HepG2 (cell line): ENCODE data around the gene LMNA. TPM values are rescaled to one million over a fixed set of nuclear protein-coding genes. Genes with fewer than 3 reads are reported as not detected.
"Not testable (repeated sequence)": the region's sequence is repeated elsewhere in the genome, so short reads cannot be mapped to it uniquely, and the experiment has no call there.

Source experiments
- ATAC-seq: fragments of 200-7000 bp; cut with Tn5 transposase; 3 replicates; pipeline ENCODE4 v1.9.1; 2020; ENCODE audit warnings: mild to moderate bottlenecking, moderate library complexity
- BruUV-seq: library from RNA; stranded (reverse); fragments of 400-500 nt; replicated peaks from 2 replicates; lab custom pipeline; 2021; lab: Mats Ljungman, UMichigan
- CTCF ChIA-PET: fragments of 300-600 bp; formaldehyde crosslinking; extraction: SDS; loops from one replicate; lab custom pipeline; 2021; ENCODE audit warnings: low total read pairs, inconsistent platforms, low intra/inter-chr PET ratio; lab: Yijun Ruan, JAX
- POLR2A ChIA-PET: fragments of 350-600 bp; sonication (Branson Sonifier 250); formaldehyde crosslinking; loops from one replicate; lab custom pipeline; 2020; ENCODE audit warnings: antibody characterized with exemption, inconsistent platforms; lab: Yijun Ruan, JAX
- DNase-seq: peaks from one replicate; pipeline ENCODE4 v3.0.0-alpha.2; 2015; ENCODE audit warnings: low spot score
- FAIRE-seq: peaks from 3 replicates; lab custom pipeline; 2011; peaks lifted over from hg19 to GRCh38; lab: Jason Lieb, UNC
- H2AFZ ChIP-seq: one replicate; pipeline ENCODE4 v1.6.1; 2011; ENCODE audit warnings: low read length, inconsistent platforms
- H3K27ac ChIP-seq: fragments of 300-600 bp; 3 replicates; pipeline ENCODE4 v1.8.0; 2011; ENCODE audit warnings: mixed run types, mild to moderate bottlenecking, mixed read lengths, low read length, inconsistent platforms; ENCODE audit not compliant: insufficient read depth; ENCODE audit errors: extremely low read length
- H3K27me3 ChIP-seq, 2 experiments: fragments of 200-600 bp in 1 of 2; 2 replicates in 1 of 2; 3 replicates in 1 of 2; pipeline versions ENCODE4 v1.6.0 to v1.8.0; 2011; ENCODE audit warnings: low read length in 2 of 2, mild to moderate bottlenecking in 2 of 2, moderate library complexity in 2 of 2, inconsistent platforms in 1 of 2; ENCODE audit not compliant: insufficient read depth in 2 of 2, control insufficient read depth in 1 of 2
- H3K36me3 ChIP-seq, 2 experiments: fragments of 200-600 bp in 1 of 2; replicated peaks in 1 of 2; 2 replicates in 1 of 2; 3 replicates in 1 of 2; pipeline versions ENCODE4 v1.5.1 to v1.8.0; 2011; ENCODE audit warnings: low read length in 2 of 2, inconsistent platforms in 1 of 2; ENCODE audit not compliant: insufficient read depth in 2 of 2, control insufficient read depth in 1 of 2
- H3K4me1 ChIP-seq: 2 replicates; pipeline ENCODE4 v1.5.1; 2012; ENCODE audit warnings: low read length, inconsistent platforms; ENCODE audit not compliant: insufficient read depth
- H3K4me2 ChIP-seq: 2 replicates; pipeline ENCODE4 v1.6.0; 2011; ENCODE audit warnings: low read depth, low read length, inconsistent platforms
- H3K4me3 ChIP-seq, 3 experiments: fragments of 200-600 bp in 1 of 3; sonication (generic), shearing (Covaris generic) in 1 of 3; replicated peaks in 1 of 3; 2 replicates each; pipeline ENCODE4 v1.5.1; 2011 to 2016; ENCODE audit warnings: low read length in 3 of 3, inconsistent platforms in 2 of 3, low read depth in 2 of 3, mild to moderate bottlenecking in 2 of 3, control low read depth in 1 of 3, mixed read lengths in 1 of 3; ENCODE audit not compliant: insufficient read depth in 1 of 3
- H3K79me2 ChIP-seq: one replicate; pipeline ENCODE4 v1.6.1; 2011; ENCODE audit warnings: low read length, inconsistent platforms; ENCODE audit not compliant: insufficient read depth
- H3K9ac ChIP-seq: 2 replicates; pipeline ENCODE4 v1.6.0; 2011; ENCODE audit warnings: mild to moderate bottlenecking, low read depth, low read length, inconsistent platforms; ENCODE audit not compliant: insufficient read depth
- H3K9me3 ChIP-seq: 2 replicates; pipeline ENCODE4 v1.5.1; 2012; ENCODE audit warnings: mild to moderate bottlenecking, low read length
- H4K20me1 ChIP-seq: 2 replicates; pipeline ENCODE4 v1.6.0; 2011; ENCODE audit warnings: inconsistent platforms, mild to moderate bottlenecking, low read length, moderate library complexity; ENCODE audit not compliant: insufficient read depth
- ARID5B ChIP-seq: IDR thresholded peaks from 2 replicates; pipeline ENCODE4 v1.4.0; 2020; ENCODE audit warnings: mild to moderate bottlenecking, missing genetic modification reagents
- DMAP1 ChIP-seq: IDR thresholded peaks from 2 replicates; pipeline ENCODE4 v1.6.1; 2016
- GATAD1 ChIP-seq: IDR thresholded peaks from 2 replicates; pipeline ENCODE4 v1.6.1; 2016; ENCODE audit warnings: missing genetic modification reagents, missing compliant biosample characterization
- GATAD2A ChIP-seq: IDR thresholded peaks from 2 replicates; pipeline ENCODE4 v1.6.1; 2016
- HDAC2 ChIP-seq: sonication (generic); formaldehyde crosslinking; IDR thresholded peaks from 2 replicates; pipeline ENCODE4 v1.4.0; 2020; ENCODE audit warnings: missing genetic modification reagents
- IRF2 ChIP-seq: IDR thresholded peaks from 2 replicates; pipeline ENCODE4 v1.6.1; 2018; ENCODE audit warnings: missing genetic modification reagents, missing compliant biosample characterization
- KAT7 ChIP-seq: IDR thresholded peaks from 2 replicates; pipeline ENCODE4 v1.6.1; 2018; ENCODE audit warnings: borderline replicate concordance, missing compliant biosample characterization
- KAT8 ChIP-seq: IDR thresholded peaks from 2 replicates; pipeline ENCODE4 v1.6.1; 2016; ENCODE audit warnings: missing genetic modification reagents, missing compliant biosample characterization
- NR2F6 ChIP-seq, 2 experiments: IDR thresholded peaks; 2 replicates each; pipeline ENCODE4 v1.6.1; 2016; ENCODE audit warnings: antibody characterized with exemption in 1 of 2, mild to moderate bottlenecking in 1 of 2
- PHF21A ChIP-seq: sonication (generic); formaldehyde crosslinking; IDR thresholded peaks from 2 replicates; pipeline ENCODE4 v1.5.0; 2020; ENCODE audit warnings: mild to moderate bottlenecking, missing genetic modification reagents
- POLR2A ChIP-seq, 2 experiments: IDR thresholded peaks; 2 replicates each; pipeline ENCODE4 v1.6.1; 2011; ENCODE audit warnings: low read depth in 2 of 2, low read length in 2 of 2, mild to moderate bottlenecking in 1 of 2, moderate library complexity in 1 of 2; ENCODE audit not compliant: insufficient read depth in 1 of 2
- SALL1 ChIP-seq: sonication (generic); formaldehyde crosslinking; IDR thresholded peaks from 2 replicates; pipeline ENCODE4 v1.8.0; 2022; ENCODE audit warnings: mild to moderate bottlenecking, missing genetic modification reagents
- SOX5 ChIP-seq: IDR thresholded peaks from 2 replicates; pipeline ENCODE4 v1.6.1; 2016; ENCODE audit warnings: borderline replicate concordance
- SOX6 ChIP-seq, 2 experiments: fragments of 450-650 bp in 1 of 2; sonication (generic) in 1 of 2; formaldehyde crosslinking in 1 of 2; IDR thresholded peaks; 2 replicates each; pipeline versions ENCODE4 v1.4.0 to v1.6.1; 2017 to 2020; ENCODE audit warnings: antibody characterized with exemption in 1 of 2, mild to moderate bottlenecking in 1 of 2, missing genetic modification reagents in 1 of 2
- SP5 ChIP-seq: IDR thresholded peaks from 2 replicates; pipeline ENCODE4 v1.6.1; 2016; ENCODE audit warnings: low read depth, borderline replicate concordance
- THAP11 ChIP-seq: IDR thresholded peaks from 2 replicates; pipeline ENCODE4 v1.6.1; 2016; ENCODE audit warnings: missing biosample characterization, missing genetic modification reagents
- WGBS: methylation state at CpG from one replicate; pipeline ENCODE4 v1.1.6; 2017; ENCODE audit warnings: low lambda C conversion rate; 5-methylcytosine and 5-hydroxymethylcytosine counted together
- in situ Hi-C: cut with HindIII; loops from 2 replicates; pipeline ENCODE4 v1.10.0; 2017; ENCODE audit warnings: low pct_unique_long_range_greater_than_20kb; ENCODE audit not compliant: extremely low pct_ligation_motif_present
- intact Hi-C: fragments of 100-400 bp; cut with micrococcal nuclease; formaldehyde crosslinking; loops from one replicate; pipeline ENCODE4 v1.10.0; 2022; ENCODE audit not compliant: unreplicated experiment
- polyA plus RNA-seq, 8 experiments: library from polyadenylated mRNA; depleted of rRNA in 3 of 8; stranded (reverse) in 7 of 8; unstranded in 1 of 8; fragments of >200 nt; fragmentation: Illumina TruSeq in 4 of 8; extraction: Trizol in 4 of 8; gene quantifications; 2 replicates each; pipeline versions ENCODE4 v1.2.1 to v1.2.3, GENCODE V29; 2011 to 2016; ENCODE audit warnings: low read depth in 4 of 8, missing spikeins in 1 of 8, mixed read lengths in 1 of 8; ENCODE audit not compliant: insufficient read depth in 1 of 8
- total RNA-seq, 5 experiments: library from RNA; depleted of rRNA; stranded (reverse); fragments of >200 nt; fragmentation: Illumina TruSeq; extraction: Trizol; gene quantifications; 2 replicates each; pipeline ENCODE4 v1.2.3, GENCODE V29; 2016; ENCODE audit warnings: low read depth in 1 of 5
- TF ChIP-seq, protein P1 (sequence below): sonication (generic); formaldehyde crosslinking; IDR thresholded peaks from 2 replicates; pipeline ENCODE4 v1.5.0; 2020; ENCODE audit warnings: mild to moderate bottlenecking, missing genetic modification reagents, moderate library complexity

The LMNA gene
- total and polyA plus RNA-seq, 2 of the 13 experiments (the other 11 are each of a cell fraction or from before 2014, with no cell fraction given), result 107 to 225 TPM

DNA sequence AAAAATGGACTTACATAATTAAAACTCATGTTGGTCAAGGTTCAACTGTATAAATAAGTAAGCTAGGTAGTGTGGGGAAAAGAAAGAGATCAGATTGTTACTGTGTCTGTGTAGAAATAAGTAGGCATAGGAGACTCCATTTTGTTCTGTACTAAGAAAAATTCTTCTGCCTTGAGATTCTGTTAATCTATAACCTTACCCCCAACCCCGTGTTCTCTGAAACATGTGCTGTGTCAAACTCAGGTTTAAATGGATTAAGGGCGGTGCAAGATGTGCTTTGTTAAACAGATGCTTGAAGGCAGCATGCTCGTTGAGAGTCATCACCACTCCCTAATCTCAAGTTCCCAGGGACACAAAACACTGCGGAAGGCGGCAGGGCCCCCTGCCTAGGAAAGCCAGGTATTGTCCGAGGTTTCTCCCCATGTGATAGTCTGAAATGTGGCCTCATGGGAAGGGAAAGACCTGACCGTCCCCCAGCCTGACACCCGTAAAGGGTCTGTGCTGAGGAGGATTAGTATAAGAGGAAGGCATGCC lies 66.9 kb downstream of the LMNA start (continued):
- TF ChIP-seq SP5 (CRISPR knock-in tag) (peak; percentile 64; the same call in 1 of the 2 replicates), KAT7 (CRISPR knock-in tag) (peak; percentile 45; the same call in 1 of the 2 replicates), GATAD2A (CRISPR knock-in tag) (peak; percentile 56; the same call in 1 of the 2 replicates), GATAD1 (CRISPR knock-in tag) (0 out of 2 replicates have a peak, but pooled peaks have one; percentile 24), SALL1 (CRISPR knock-in tag) (peak; percentile 26; the same call in 1 of the 2 replicates), IRF2 (CRISPR knock-in tag) (0 out of 2 replicates have a peak, but pooled peaks have one; percentile 17), DMAP1 (CRISPR knock-in tag) (peak; percentile 65; the same call in 1 of the 2 replicates), PHF21A (CRISPR knock-in tag) (peak; percentile 20; the same call in 1 of the 2 replicates), HDAC2 (0 out of 2 replicates have a peak, but pooled peaks have one; percentile 31)
- TF ChIP-seq, protein P1, sequence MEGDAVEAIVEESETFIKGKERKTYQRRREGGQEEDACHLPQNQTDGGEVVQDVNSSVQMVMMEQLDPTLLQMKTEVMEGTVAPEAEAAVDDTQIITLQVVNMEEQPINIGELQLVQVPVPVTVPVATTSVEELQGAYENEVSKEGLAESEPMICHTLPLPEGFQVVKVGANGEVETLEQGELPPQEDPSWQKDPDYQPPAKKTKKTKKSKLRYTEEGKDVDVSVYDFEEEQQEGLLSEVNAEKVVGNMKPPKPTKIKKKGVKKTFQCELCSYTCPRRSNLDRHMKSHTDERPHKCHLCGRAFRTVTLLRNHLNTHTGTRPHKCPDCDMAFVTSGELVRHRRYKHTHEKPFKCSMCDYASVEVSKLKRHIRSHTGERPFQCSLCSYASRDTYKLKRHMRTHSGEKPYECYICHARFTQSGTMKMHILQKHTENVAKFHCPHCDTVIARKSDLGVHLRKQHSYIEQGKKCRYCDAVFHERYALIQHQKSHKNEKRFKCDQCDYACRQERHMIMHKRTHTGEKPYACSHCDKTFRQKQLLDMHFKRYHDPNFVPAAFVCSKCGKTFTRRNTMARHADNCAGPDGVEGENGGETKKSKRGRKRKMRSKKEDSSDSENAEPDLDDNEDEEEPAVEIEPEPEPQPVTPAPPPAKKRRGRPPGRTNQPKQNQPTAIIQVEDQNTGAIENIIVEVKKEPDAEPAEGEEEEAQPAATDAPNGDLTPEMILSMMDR, result peak; percentile 12; the same call in 1 of the 2 replicates

- H3K4me3 ChIP-seq; H4K20me1 ChIP-seq; FAIRE-seq; CTCF ChIA-PET; H3K79me2 ChIP-seq; H3K27me3 ChIP-seq; H2AFZ ChIP-seq; in situ Hi-C loops; H3K36me3 ChIP-seq; DNase-seq; BruUV-seq; H3K9me3 ChIP-seq; H3K9ac ChIP-seq; TF ChIP-seq NR2F6, SOX6 (IDR thresholded peaks at IDR 0.05): not testable (repeated sequence)
- Histone ChIP-seq H3K4me2 (peak overlapping the region; percentile 51), H3K27ac (peak overlapping the region; percentile 71), H3K4me1 (peaks cover 91% of the 10 kb centered on the region)
- peak; percentile 45; the same call in 2 of the 3 replicates for ATAC-seq
- POLR2A ChIA-PET, result interaction anchor here (1.2 to 5.0 kb wide), 3 partner anchors 9 to 30 kb away, joined by 3 to 40 read pairs (median 5); partner anchors contain the start of genes PMF1 and SLC25A44
- WGBS, result 46% methylated on average over 12 of the region's 12 CpGs
- intact Hi-C loops, result loop anchor here (5.0 kb wide), 1 partner anchor 35 kb away; no protein-coding TSS in a partner anchor
- TF ChIP-seq DMAP1 (CRISPR knock-in tag) (peak; percentile 31; the same call in 1 of the 2 replicates), POLR2A (IDR thresholded peaks at IDR 0.05; ENCODE audit: insufficient read depth in 1 of 2, low read depth in 2 of 2, low read length in 2 of 2) (peak in 1 of 2 experiments; percentile 35; a peak in 1 of 4 replicates), SOX5 (CRISPR knock-in tag) (peak; percentile 63; the same call in 1 of the 2 replicates), KAT8 (CRISPR knock-in tag) (0 out of 2 replicates have a peak, but pooled peaks have one; percentile 5), ARID5B (CRISPR knock-in tag) (0 out of 2 replicates have a peak, but pooled peaks have one; percentile 52), THAP11 (CRISPR knock-in tag) (0 out of 2 replicates have a peak, but pooled peaks have one; percentile 13), NR2F6 (CRISPR knock-in tag; IDR thresholded peaks at IDR 0.05) (peak; percentile 59), IRF2 (CRISPR knock-in tag) (0 out of 2 replicates have a peak, but pooled peaks have one; percentile 0), SOX6 (CRISPR knock-in tag; IDR thresholded peaks at IDR 0.05) (peak; percentile 61)
These were observed 67.7 kb downstream of the LMNA start for GRCh38 chr1:156182010-156182779.
